HG02798 (cell line): ENCODE results near the gene FKBP2.
A peak's percentile ranks its signal among the peaks of the same experiment; 100 is the strongest.

Source experiments
- ATAC-seq: cut with Tn5 transposase; IDR thresholded peaks from one replicate; pipeline ENCODE4 v1.9.1; 2021; ENCODE audit warnings: mild to moderate bottlenecking; ENCODE audit not compliant: unreplicated experiment, poor library complexity

FKBP2 gene

GRCh38 chr11:64278576-64279190, 37.8 kb downstream of the FKBP2 start:
- no peak for ATAC-seq

- no peak for ATAC-seq
Measured at GRCh38 chr11:64281957-64282770, 41.3 kb downstream of the FKBP2 start.

- no peak for ATAC-seq
Measured at GRCh38 chr11:64283092-64283491, 42.2 kb downstream of the FKBP2 start.

GRCh38 chr11:64284048-64284961, 43.4 kb downstream of the FKBP2 start, which contains the start of gene BAD:
BAD (minus strand) TSS chr11:64284665; CDS start chr11:64284368, 297 bp downstream.
- peak; percentile 73 for ATAC-seq

- ATAC-seq = peak; percentile 71
Measured at GRCh38 chr11:64284962-64285884, 44.3 kb downstream of the FKBP2 start, which contains the start of gene GPR137. GPR137 (plus strand) TSS chr11:64285848; CDS start chr11:64286525, 677 bp downstream.

- no peak for ATAC-seq
Measured at GRCh38 chr11:64285885-64286800, 45.2 kb downstream of the FKBP2 start.

GRCh38 chr11:64286801-64287159, 45.9 kb downstream of the FKBP2 start:
- no peak for ATAC-seq

- no peak for ATAC-seq
Measured at GRCh38 chr11:64287676-64288352, 46.9 kb downstream of the FKBP2 start.

GRCh38 chr11:64288353-64288750, 47.5 kb downstream of the FKBP2 start:
- ATAC-seq = no peak

- no peak for ATAC-seq
Measured at GRCh38 chr11:64289002-64289564, 48.2 kb downstream of the FKBP2 start.

GRCh38 chr11:64290352-64291261, 49.7 kb downstream of the FKBP2 start:
- no peak for ATAC-seq

- ATAC-seq = no peak
Measured at GRCh38 chr11:64291262-64291751, 50.4 kb downstream of the FKBP2 start, which contains the start of gene KCNK4. KCNK4 (plus strand) TSS chr11:64291302; CDS start chr11:64293019, 1,717 bp downstream.

- ATAC-seq = no peak
Measured at GRCh38 chr11:64291752-64292459, 51.0 kb downstream of the FKBP2 start.

- no peak for ATAC-seq
Measured at GRCh38 chr11:64292460-64293254, 51.8 kb downstream of the FKBP2 start.
